ENCODE measurements around the gene RPS26.
"Not testable (repeated sequence)": the region's sequence is repeated elsewhere in the genome, so short reads cannot be mapped to it uniquely, and the experiment has no call there.

Gene RPS26

GRCh38 chr12:56021889-56022497, 19.7 kb upstream of the RPS26 start:
- no peak for DNase-seq (ENCODE audit: low read depth)

- no peak for DNase-seq (ENCODE audit: low read depth)
Measured at GRCh38 chr12:56028511-56029165, 13.1 kb upstream of the RPS26 start.

- DNase-seq (ENCODE audit: low read depth): no peak
Measured at GRCh38 chr12:56029166-56029519, 12.6 kb upstream of the RPS26 start.

GRCh38 chr12:56029666-56030293, 11.9 kb upstream of the RPS26 start:
- DNase-seq (ENCODE audit: low read depth): peak; percentile 36

GRCh38 chr12:56031987-56032386, 9.7 kb upstream of the RPS26 start:
- no peak for DNase-seq (ENCODE audit: low read depth)

- DNase-seq (ENCODE audit: low read depth): no peak
Measured at GRCh38 chr12:56034586-56035332, 7.0 kb upstream of the RPS26 start.

- no peak for DNase-seq (ENCODE audit: low read depth)
Measured at GRCh38 chr12:56037161-56037560, 4.6 kb upstream of the RPS26 start.

GRCh38 chr12:56038022-56038655, 3.6 kb upstream of the RPS26 start:
- no peak for DNase-seq (ENCODE audit: low read depth)

GRCh38 chr12:56040151-56040550, 1.6 kb upstream of the RPS26 start:
- DNase-seq (ENCODE audit: low read depth): no peak

GRCh38 chr12:56040963-56041551, 661 bp upstream of the RPS26 start:
- DNase-seq (ENCODE audit: low read depth): no peak

- not testable (repeated sequence) for DNase-seq (ENCODE audit: low read depth)
Measured at GRCh38 chr12:56042430-56042813, 704 bp downstream of the RPS26 start.

- DNase-seq (ENCODE audit: low read depth): no peak
Measured at GRCh38 chr12:56042843-56043242, 1.1 kb downstream of the RPS26 start.

GRCh38 chr12:56046027-56046780, 4.5 kb downstream of the RPS26 start:
- no peak for DNase-seq (ENCODE audit: low read depth)

GRCh38 chr12:56053407-56053893, 11.7 kb downstream of the RPS26 start:
- no peak for DNase-seq (ENCODE audit: low read depth)

- DNase-seq (ENCODE audit: low read depth): not testable (repeated sequence)
Measured at GRCh38 chr12:56059964-56060363, 18.2 kb downstream of the RPS26 start.

- no peak for DNase-seq (ENCODE audit: low read depth)
Measured at GRCh38 chr12:56061982-56062381, 20.3 kb downstream of the RPS26 start.

- no peak for DNase-seq (ENCODE audit: low read depth)
Measured at GRCh38 chr12:56062996-56063395, 21.3 kb downstream of the RPS26 start.

GRCh38 chr12:56071648-56072047, 29.9 kb downstream of the RPS26 start:
- DNase-seq (ENCODE audit: low read depth): no peak

GRCh38 chr12:56074396-56074795, 32.7 kb downstream of the RPS26 start:
- DNase-seq (ENCODE audit: low read depth): no peak

GRCh38 chr12:56077966-56078365, 36.2 kb downstream of the RPS26 start:
- DNase-seq (ENCODE audit: low read depth): not testable (repeated sequence)

- no peak for DNase-seq (ENCODE audit: low read depth)
Measured at GRCh38 chr12:56078427-56078826, 36.7 kb downstream of the RPS26 start.

Measured in activated T-cell treated with anti-CD3 and anti-CD28 coated beads for 24 hours (primary cell).